Testis (tissue), 2 donors: ENCODE data around the gene MLN.

Source experiments
- CTCF ChIP-seq, 3 experiments: fragments of 450-650 bp in 2 of 3; fragments of 200-600 bp in 1 of 3; sonication (generic) in 1 of 3; IDR thresholded peaks; one replicate each; pipeline ENCODE4 v1.5.1; 2016 to 2019; ENCODE audit warnings: antibody characterized with exemption in 3 of 3, mild to moderate bottlenecking in 2 of 3, moderate library complexity in 1 of 3
- POLR2A ChIP-seq: fragments of 450-650 bp; IDR thresholded peaks from one replicate; pipeline ENCODE4 v1.6.1; 2017; ENCODE audit warnings: antibody characterized with exemption, mild to moderate bottlenecking, moderate library complexity

GRCh38 chr6:33790379-33790778 is 13.4 kb downstream of the MLN start:
- no peak for TF ChIP-seq POLR2A
- no peak for TF ChIP-seq CTCF (IDR thresholded peaks at IDR 0.05)
